ENCODE data around the gene ZNF10. TPM values are rescaled to one million over a fixed set of nuclear protein-coding genes. Genes with fewer than 3 reads are reported as not detected.

The ZNF10 gene
- polyA plus RNA-seq, 1 donor (not counting 4 experiments of a cell fraction or from before 2014, with no cell fraction given), result 6.3 TPM

DNA sequence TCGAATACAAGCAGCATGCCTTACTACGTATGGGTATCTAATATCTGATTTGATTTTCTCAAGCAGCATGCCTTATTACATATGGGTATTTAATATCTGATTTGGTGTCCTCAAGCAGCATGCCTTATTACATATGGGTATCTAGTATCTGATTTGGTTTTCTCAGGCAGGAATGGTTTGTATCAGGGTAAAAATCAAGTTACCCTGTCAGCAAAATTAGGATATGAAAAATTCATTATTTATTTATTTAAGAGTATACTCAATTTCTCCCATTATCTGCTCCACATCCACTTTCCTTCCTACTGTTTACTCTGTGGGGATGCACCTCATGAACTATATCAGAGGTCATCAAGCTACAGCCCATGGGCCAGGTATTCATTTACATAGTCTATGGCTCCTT, 22.3 kb upstream of the ZNF10 start:
- Histone ChIP-seq H3K9me1 (ENCODE audit: control insufficient read depth, extremely low read depth, insufficient read depth, low read length) (no peaks in the 10 kb centered on the region), H2AFZ (ENCODE audit: control insufficient read depth, low read length) (no peak overlapping the region), H4K20me1 (ENCODE audit: control insufficient read depth, extremely low read depth, insufficient read depth, low read length) (no peaks in the 10 kb centered on the region), H3K36me3 (ENCODE audit: control insufficient read depth in 2 of 2, extremely low read depth in 1 of 2, insufficient read depth in 2 of 2, low read length in 2 of 2) (peaks cover 12 to 14% of the 10 kb centered on the region in 2 experiments), H3K4me2 (ENCODE audit: control insufficient read depth, extremely low read depth, insufficient read depth, low read depth, low read length) (no peak overlapping the region), H3K27ac (ENCODE audit: control insufficient read depth, insufficient read depth, low read length) (no peak overlapping the region), H3K4me1 (ENCODE audit: control insufficient read depth, extremely low read depth, insufficient read depth, low read length) (no peaks in the 10 kb centered on the region), H3K79me2 (ENCODE audit: control insufficient read depth, insufficient read depth, low read length) (no peaks in the 10 kb centered on the region), H3K27me3 (ENCODE audit: control insufficient read depth, extremely low read depth, insufficient read depth, low read length) (no peaks in the 10 kb centered on the region), H3K4me3 (ENCODE audit: control insufficient read depth in 2 of 3, extremely low read depth in 1 of 3, insufficient read depth in 2 of 3, low read depth in 1 of 3, low read length in 3 of 3) (no peak overlapping the region), H3K9ac (ENCODE audit: control insufficient read depth, extremely low read depth, insufficient read depth, low read length) (no peak overlapping the region), H3K9me3 (ENCODE audit: control insufficient read depth, low read depth, low read length) (peaks cover 46% of the 10 kb centered on the region)
- no peak for TF ChIP-seq CTCF (optimal IDR thresholded peaks at IDR 0.05 in 1 of 3, IDR thresholded peaks at IDR 0.05 in 1 of 3, conservative IDR thresholded peaks at IDR 0.05 in 1 of 3; ENCODE audit: extremely low read depth in 1 of 3, insufficient read depth in 2 of 3, low read length in 3 of 3)
- dilution Hi-C loops (cut with MboI; ENCODE audit: extremely low pct_ligation_motif_present, low sequenced_read_pairs), result no loop called here
- DNase-seq (ENCODE audit: low read depth, low spot score) (no peak), FAIRE-seq (no peak)

- Histone ChIP-seq H3K27me3 (ENCODE audit: control insufficient read depth, extremely low read depth, insufficient read depth, low read length) (no peaks in the 10 kb centered on the region), H3K4me3 (ENCODE audit: control insufficient read depth in 2 of 3, extremely low read depth in 1 of 3, insufficient read depth in 2 of 3, low read depth in 1 of 3, low read length in 3 of 3) (no peak overlapping the region), H4K20me1 (ENCODE audit: control insufficient read depth, extremely low read depth, insufficient read depth, low read length) (no peaks in the 10 kb centered on the region), H3K36me3 (ENCODE audit: control insufficient read depth in 2 of 2, extremely low read depth in 1 of 2, insufficient read depth in 2 of 2, low read length in 2 of 2) (peaks cover 0 to 3% of the 10 kb centered on the region in 2 experiments), H3K9ac (ENCODE audit: control insufficient read depth, extremely low read depth, insufficient read depth, low read length) (no peak overlapping the region), H3K9me3 (ENCODE audit: control insufficient read depth, low read depth, low read length) (peaks cover 49% of the 10 kb centered on the region), H3K27ac (ENCODE audit: control insufficient read depth, insufficient read depth, low read length) (no peak overlapping the region), H3K4me1 (ENCODE audit: control insufficient read depth, extremely low read depth, insufficient read depth, low read length) (no peaks in the 10 kb centered on the region), H3K4me2 (ENCODE audit: control insufficient read depth, extremely low read depth, insufficient read depth, low read depth, low read length) (no peak overlapping the region), H3K9me1 (ENCODE audit: control insufficient read depth, extremely low read depth, insufficient read depth, low read length) (no peaks in the 10 kb centered on the region), H2AFZ (ENCODE audit: control insufficient read depth, low read length) (no peak overlapping the region), H3K79me2 (ENCODE audit: control insufficient read depth, insufficient read depth, low read length) (peaks cover 2% of the 10 kb centered on the region)
- dilution Hi-C loops (cut with MboI; ENCODE audit: extremely low pct_ligation_motif_present, low sequenced_read_pairs), result no loop called here
- TF ChIP-seq CTCF (optimal IDR thresholded peaks at IDR 0.05 in 1 of 3, IDR thresholded peaks at IDR 0.05 in 1 of 3, conservative IDR thresholded peaks at IDR 0.05 in 1 of 3; ENCODE audit: extremely low read depth in 1 of 3, insufficient read depth in 2 of 3, low read length in 3 of 3) (no peak), EZH2 (IDR thresholded peaks at IDR 0.05; ENCODE audit: low read length) (no peak)
- FAIRE-seq (no peak), DNase-seq (ENCODE audit: low read depth, low spot score) (no peak)
Observed at GRCh38 chr12:133120385-133121191, 9.8 kb upstream of the ZNF10 start.
